Transverse colon (tissue), 4 donors: ENCODE data around the gene STXBP3.

Experiments
- EP300 ChIP-seq: sonication (generic); formaldehyde crosslinking; IDR thresholded peaks from one replicate; pipeline ENCODE4 v1.6.1; 2017; ENCODE audit warnings: antibody characterized with exemption, low read depth
- POLR2A ChIP-seq: fragments of 450-650 bp; IDR thresholded peaks from one replicate; pipeline ENCODE4 v1.6.1; 2016; ENCODE audit warnings: antibody characterized with exemption, mild to moderate bottlenecking, moderate library complexity
- POLR2AphosphoS5 ChIP-seq, 3 donors: sonication (generic); formaldehyde crosslinking; IDR thresholded peaks; one replicate each; pipeline ENCODE4 v1.6.1; 2016; ENCODE audit warnings: antibody characterized with exemption in 3 of 3
- TF ChIP-seq, protein P1 (sequence below), 5 experiments: fragments of 200-600 bp in 3 of 5; fragments of 450-650 bp in 2 of 5; sonication (generic) in 3 of 5; IDR thresholded peaks; 1 replicate in 2 of 5; 2 replicates in 3 of 5; pipeline ENCODE4 v1.5.1; 2016 to 2017; ENCODE audit warnings: antibody characterized with exemption in 5 of 5, inconsistent platforms in 3 of 5, mild to moderate bottlenecking in 2 of 5, moderate library complexity in 1 of 5

DNA sequence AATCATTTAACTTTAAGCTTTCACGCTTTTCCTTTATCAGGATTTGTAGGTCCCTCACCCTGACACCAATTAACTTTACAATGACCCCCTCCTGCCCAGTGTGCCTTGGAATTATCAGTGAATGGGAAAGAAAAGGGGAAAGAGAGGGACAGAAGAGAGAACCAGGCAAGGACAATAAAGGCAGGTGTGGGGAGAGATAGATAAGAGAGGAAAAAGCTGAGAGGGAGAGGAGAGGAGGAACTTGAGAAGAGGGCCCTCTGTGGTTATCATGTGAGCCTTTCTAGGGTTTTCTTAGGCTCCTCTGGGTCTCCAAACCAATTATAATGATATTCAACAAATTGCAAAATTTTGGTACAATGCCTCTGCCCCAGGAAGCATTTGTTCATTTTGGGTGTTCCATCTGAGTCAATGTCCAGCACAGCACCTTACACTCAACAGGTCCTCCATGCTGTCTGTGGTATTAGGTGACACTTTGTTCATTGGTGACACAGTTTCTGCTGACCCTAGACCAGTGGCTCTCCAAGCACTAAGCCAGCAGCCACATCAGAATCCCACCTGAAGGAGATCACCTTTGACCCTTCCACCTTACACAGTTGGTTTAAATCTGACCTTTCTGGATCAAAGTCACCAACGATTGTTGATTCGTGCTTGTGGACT is 96.2 kb downstream of the STXBP3 start:
- TF ChIP-seq, protein P1, sequence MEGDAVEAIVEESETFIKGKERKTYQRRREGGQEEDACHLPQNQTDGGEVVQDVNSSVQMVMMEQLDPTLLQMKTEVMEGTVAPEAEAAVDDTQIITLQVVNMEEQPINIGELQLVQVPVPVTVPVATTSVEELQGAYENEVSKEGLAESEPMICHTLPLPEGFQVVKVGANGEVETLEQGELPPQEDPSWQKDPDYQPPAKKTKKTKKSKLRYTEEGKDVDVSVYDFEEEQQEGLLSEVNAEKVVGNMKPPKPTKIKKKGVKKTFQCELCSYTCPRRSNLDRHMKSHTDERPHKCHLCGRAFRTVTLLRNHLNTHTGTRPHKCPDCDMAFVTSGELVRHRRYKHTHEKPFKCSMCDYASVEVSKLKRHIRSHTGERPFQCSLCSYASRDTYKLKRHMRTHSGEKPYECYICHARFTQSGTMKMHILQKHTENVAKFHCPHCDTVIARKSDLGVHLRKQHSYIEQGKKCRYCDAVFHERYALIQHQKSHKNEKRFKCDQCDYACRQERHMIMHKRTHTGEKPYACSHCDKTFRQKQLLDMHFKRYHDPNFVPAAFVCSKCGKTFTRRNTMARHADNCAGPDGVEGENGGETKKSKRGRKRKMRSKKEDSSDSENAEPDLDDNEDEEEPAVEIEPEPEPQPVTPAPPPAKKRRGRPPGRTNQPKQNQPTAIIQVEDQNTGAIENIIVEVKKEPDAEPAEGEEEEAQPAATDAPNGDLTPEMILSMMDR (IDR thresholded peaks at IDR 0.05): no peak
- no peak for TF ChIP-seq POLR2AphosphoS5 (IDR thresholded peaks at IDR 0.05)
- TF ChIP-seq EP300: no peak
- no peak for TF ChIP-seq POLR2A
